GM12864 (cell line): ENCODE measurements around the gene DRC7.

ENCODE experiments used
- DNase-seq: peaks from one replicate; pipeline ENCODE4 v3.0.0-alpha.2; 2011; ENCODE audit warnings: low read depth
- H3K4me3 ChIP-seq: 2 replicates; pipeline ENCODE4 v1.5.1; 2011; ENCODE audit warnings: mild to moderate bottlenecking, low read depth, low read length, control low read depth
- TF ChIP-seq, protein P1 (sequence below): IDR thresholded peaks from 2 replicates; pipeline ENCODE4 v1.5.1; 2011; ENCODE audit warnings: low read depth, mild to moderate bottlenecking, moderate library complexity, low read length, control low read depth, inconsistent platforms; ENCODE audit errors: missing control alignments

DRC7 gene

DNA sequence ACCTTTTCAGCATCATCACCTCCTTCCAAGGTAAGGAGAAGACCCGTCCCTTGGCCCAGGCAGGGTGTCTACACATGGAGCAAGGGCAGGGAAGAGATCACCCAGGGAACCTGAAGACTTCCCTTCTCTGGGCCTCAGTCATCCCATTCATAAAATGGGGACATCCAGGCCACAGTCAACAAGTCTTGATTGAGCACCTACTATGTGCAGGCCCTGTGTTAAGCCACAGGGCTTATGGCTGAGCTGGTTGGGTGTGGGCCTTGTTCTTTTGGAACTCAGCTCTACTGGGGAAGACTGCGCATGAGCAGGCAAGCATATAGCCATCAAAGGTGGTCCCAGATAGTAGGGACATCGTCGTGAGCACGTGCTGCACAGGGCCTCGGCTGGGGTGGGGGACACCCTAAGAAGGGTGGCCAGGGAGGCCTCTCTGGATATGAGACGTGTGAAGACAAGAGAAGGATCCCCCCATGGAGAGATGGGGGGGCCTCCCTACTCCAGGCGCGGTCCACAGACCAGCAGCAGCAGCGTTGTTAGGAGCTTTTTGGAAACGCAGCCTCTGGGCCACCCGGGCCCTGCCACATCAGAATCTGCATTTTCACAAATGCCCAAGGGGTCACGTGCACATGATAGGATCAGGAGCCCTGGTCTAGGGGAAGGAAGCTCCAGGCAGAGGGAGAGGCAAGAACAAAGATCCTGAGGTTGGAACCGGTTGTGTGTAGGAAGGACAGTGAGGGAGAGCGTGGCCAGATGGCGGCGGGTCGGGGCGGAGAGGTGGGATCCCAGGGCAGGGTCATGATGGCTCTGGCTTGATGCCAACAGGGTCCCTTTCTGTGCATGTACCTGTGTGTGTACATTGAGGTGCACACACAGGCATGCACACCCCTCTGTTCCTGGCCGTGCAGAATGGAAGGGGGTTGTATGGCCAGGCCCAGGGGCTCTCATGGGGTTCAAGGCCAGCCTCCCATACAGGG, 32.4 kb upstream of the DRC7 start:
- TF ChIP-seq, protein P1, sequence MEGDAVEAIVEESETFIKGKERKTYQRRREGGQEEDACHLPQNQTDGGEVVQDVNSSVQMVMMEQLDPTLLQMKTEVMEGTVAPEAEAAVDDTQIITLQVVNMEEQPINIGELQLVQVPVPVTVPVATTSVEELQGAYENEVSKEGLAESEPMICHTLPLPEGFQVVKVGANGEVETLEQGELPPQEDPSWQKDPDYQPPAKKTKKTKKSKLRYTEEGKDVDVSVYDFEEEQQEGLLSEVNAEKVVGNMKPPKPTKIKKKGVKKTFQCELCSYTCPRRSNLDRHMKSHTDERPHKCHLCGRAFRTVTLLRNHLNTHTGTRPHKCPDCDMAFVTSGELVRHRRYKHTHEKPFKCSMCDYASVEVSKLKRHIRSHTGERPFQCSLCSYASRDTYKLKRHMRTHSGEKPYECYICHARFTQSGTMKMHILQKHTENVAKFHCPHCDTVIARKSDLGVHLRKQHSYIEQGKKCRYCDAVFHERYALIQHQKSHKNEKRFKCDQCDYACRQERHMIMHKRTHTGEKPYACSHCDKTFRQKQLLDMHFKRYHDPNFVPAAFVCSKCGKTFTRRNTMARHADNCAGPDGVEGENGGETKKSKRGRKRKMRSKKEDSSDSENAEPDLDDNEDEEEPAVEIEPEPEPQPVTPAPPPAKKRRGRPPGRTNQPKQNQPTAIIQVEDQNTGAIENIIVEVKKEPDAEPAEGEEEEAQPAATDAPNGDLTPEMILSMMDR = no peak
- no peak for DNase-seq
- H3K4me3 ChIP-seq = no peak overlapping the region

GRCh38 chr16:57663436-57663835, 31.2 kb upstream of the DRC7 start:
- no peak for DNase-seq
- no peak overlapping the region for H3K4me3 ChIP-seq
- TF ChIP-seq, protein P1 = no peak

DNA sequence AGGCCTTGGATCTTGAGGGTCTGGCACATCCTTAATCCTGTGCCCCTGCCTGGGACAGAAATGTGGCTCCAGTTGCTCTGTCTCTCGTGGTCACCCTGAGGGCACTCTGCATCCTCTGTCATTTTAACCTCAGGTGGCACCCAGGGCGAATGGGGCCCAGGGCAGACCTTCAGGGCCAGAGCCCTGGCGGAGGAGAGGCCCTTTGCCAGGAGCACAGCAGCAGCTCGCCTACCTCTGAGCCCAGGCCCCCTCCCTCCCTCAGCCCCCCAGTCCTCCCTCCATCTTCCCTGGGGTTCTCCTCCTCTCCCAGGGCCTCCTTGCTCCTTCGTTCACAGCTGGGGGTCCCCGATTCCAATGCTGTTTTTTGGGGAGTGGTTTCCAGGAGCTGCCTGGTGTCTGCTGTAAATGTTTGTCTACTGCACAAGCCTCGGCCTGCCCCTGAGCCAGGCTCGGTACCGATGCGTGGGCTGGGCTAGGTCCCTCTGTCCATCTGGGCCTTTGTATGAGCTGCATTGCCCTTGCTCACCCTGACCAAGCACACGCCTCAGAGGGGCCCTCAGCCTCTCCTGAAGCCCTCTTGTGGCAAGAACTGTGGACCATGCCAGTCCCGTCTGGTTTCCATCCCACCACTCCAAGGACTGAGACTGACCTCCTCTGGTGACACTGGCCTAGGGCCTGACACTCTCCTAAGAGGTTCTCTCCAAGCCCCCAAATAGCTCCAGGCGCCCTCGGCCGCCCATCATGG, 30.5 kb upstream of the DRC7 start:
- TF ChIP-seq, protein P1 = peak; percentile 16
- DNase-seq = no peak
- no peak overlapping the region for H3K4me3 ChIP-seq

DNA sequence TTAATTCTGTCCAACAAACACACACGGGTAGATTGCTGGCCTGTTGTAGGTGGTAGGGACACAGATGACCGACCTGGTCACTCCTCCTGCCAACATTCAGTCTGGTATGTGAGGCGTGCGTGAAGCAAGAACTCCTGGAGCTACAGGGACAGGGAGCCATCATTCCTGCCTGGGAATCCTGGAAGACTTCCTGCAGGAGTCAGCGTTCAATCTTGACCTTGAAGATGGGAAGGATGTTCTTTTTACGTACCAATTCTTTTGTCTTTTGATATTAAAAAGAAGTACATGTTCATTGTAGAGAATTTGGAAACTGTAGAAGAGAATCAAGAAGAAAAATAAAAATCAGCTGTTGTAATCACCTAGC, 30.0 kb upstream of the DRC7 start:
- no peak for DNase-seq
- TF ChIP-seq, protein P1 = no peak

DNA sequence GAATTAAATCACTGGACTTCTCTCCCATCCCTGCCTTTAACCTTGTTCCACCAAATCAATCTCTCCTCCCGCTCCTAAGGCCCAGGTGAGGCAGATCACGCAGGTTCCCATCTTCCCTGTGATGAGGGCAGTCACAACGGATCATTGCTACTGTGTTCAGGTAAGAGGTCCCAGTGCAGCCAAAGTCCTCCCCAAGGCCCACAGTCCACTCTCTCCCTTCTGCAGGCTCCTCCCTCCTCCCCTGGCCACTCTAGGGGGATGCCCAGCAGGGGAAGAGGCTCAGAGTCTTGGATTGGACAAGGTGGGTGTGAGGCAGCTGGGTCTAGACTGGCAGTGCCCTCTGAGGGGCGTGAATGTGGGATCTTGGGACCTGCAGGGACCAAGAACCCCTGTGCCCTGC, 29.1 kb upstream of the DRC7 start:
- TF ChIP-seq, protein P1 = no peak
- H3K4me3 ChIP-seq = no peak overlapping the region

More for the DNA sequence above, 30.0 kb upstream of the DRC7 start:
- no peak overlapping the region for H3K4me3 ChIP-seq

GRCh38 chr16:57666353-57667047, 28.1 kb upstream of the DRC7 start:
- no peak for DNase-seq
- H3K4me3 ChIP-seq = no peak overlapping the region
- TF ChIP-seq, protein P1 = no peak

More for the DNA sequence above, 29.1 kb upstream of the DRC7 start:
- no peak for DNase-seq
